Vagina (tissue), 2 donors: ENCODE results near the gene TFAP2C.

Source experiments
- POLR2A ChIP-seq, 2 donors: fragments of 450-650 bp; IDR thresholded peaks; one replicate each; pipeline ENCODE4 v1.6.1; 2017; ENCODE audit warnings: antibody characterized with exemption in 2 of 2, mild to moderate bottlenecking in 2 of 2, moderate library complexity in 2 of 2
- POLR2AphosphoS5 ChIP-seq, 2 donors: sonication (generic); formaldehyde crosslinking; IDR thresholded peaks; one replicate each; pipeline ENCODE4 v1.9.0; 2017; ENCODE audit warnings: antibody characterized with exemption in 2 of 2, mild to moderate bottlenecking in 2 of 2, low read depth in 1 of 2; ENCODE audit not compliant: insufficient read depth in 1 of 2
- TF ChIP-seq, protein P1 (sequence below), 3 experiments: fragments of 450-650 bp in 2 of 3; fragments of 200-600 bp in 1 of 3; sonication (generic) in 1 of 3; IDR thresholded peaks; one replicate each; pipeline ENCODE4 v1.5.1; 2017 to 2019; ENCODE audit warnings: antibody characterized with exemption in 3 of 3, mild to moderate bottlenecking in 2 of 3, moderate library complexity in 2 of 3

- TF ChIP-seq, protein P1, sequence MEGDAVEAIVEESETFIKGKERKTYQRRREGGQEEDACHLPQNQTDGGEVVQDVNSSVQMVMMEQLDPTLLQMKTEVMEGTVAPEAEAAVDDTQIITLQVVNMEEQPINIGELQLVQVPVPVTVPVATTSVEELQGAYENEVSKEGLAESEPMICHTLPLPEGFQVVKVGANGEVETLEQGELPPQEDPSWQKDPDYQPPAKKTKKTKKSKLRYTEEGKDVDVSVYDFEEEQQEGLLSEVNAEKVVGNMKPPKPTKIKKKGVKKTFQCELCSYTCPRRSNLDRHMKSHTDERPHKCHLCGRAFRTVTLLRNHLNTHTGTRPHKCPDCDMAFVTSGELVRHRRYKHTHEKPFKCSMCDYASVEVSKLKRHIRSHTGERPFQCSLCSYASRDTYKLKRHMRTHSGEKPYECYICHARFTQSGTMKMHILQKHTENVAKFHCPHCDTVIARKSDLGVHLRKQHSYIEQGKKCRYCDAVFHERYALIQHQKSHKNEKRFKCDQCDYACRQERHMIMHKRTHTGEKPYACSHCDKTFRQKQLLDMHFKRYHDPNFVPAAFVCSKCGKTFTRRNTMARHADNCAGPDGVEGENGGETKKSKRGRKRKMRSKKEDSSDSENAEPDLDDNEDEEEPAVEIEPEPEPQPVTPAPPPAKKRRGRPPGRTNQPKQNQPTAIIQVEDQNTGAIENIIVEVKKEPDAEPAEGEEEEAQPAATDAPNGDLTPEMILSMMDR (IDR thresholded peaks at IDR 0.05) = no peak
- TF ChIP-seq POLR2AphosphoS5 (IDR thresholded peaks at IDR 0.05; ENCODE audit: insufficient read depth in 1 of 2, low read depth in 1 of 2) (no peak), POLR2A (IDR thresholded peaks at IDR 0.05) (no peak)
These were observed 38.2 kb upstream of the TFAP2C start for GRCh38 chr20:56590888-56591287.
